ENCODE data around the gene GFI1B. TPM values are rescaled to one million over a fixed set of nuclear protein-coding genes. Genes with fewer than 3 reads are reported as not detected.

GFI1B gene
- polyA plus RNA-seq, 1 donor from 2014 or later, result not detected

- Histone ChIP-seq H3K27me3 (ENCODE audit: insufficient read depth, low read depth, low read length) (peaks cover 16% of the 10 kb centered on the region), H2AFZ (ENCODE audit: low read depth, low read length) (no peak overlapping the region), H3K4me2 (ENCODE audit: low read length) (no peak overlapping the region), H3K9me3 (ENCODE audit: low read length) (no peaks in the 10 kb centered on the region), H3K79me2 (replicated peaks; ENCODE audit: insufficient read depth, low read length) (no peaks in the 10 kb centered on the region), H3K4me3 (ENCODE audit: low read length) (no peak overlapping the region), H3F3A (ENCODE audit: insufficient read depth, low read length, poor library complexity, severe bottlenecking) (no peaks in the 10 kb centered on the region), H3K9ac (ENCODE audit: low read length) (no peak overlapping the region), H3K36me3 (ENCODE audit: insufficient read depth, low read length) (no peaks in the 10 kb centered on the region), H4K20me1 (ENCODE audit: insufficient read depth) (no peaks in the 10 kb centered on the region), H3K27ac (ENCODE audit: low read length) (no peak overlapping the region), H3K9me2 (ENCODE audit: insufficient read depth, low read length) (no peaks in the 10 kb centered on the region)
- TF ChIP-seq TAF1 (IDR thresholded peaks at IDR 0.05; ENCODE audit: low read depth) (no peak), RAD21 (conservative IDR thresholded peaks at IDR 0.05) (no peak), REST (IDR thresholded peaks at IDR 0.05; ENCODE audit: borderline replicate concordance) (no peak), EP300 (conservative IDR thresholded peaks at IDR 0.05; ENCODE audit: poor library complexity, severe bottlenecking) (no peak), MXI1 (conservative IDR thresholded peaks at IDR 0.05; ENCODE audit: poor library complexity, severe bottlenecking) (no peak), EZH2 (IDR thresholded peaks at IDR 0.05; ENCODE audit: borderline replicate concordance, insufficient read depth, low read length, poor library complexity, severe bottlenecking) (no peak), POLR2AphosphoS5 (IDR thresholded peaks at IDR 0.05) (no peak), CTCF (IDR thresholded peaks at IDR 0.05; ENCODE audit: poor library complexity, severe bottlenecking) (no peak)
These were observed 5.2 kb downstream of the GFI1B start for GRCh38 chr9:132983491-132984201.

DNA sequence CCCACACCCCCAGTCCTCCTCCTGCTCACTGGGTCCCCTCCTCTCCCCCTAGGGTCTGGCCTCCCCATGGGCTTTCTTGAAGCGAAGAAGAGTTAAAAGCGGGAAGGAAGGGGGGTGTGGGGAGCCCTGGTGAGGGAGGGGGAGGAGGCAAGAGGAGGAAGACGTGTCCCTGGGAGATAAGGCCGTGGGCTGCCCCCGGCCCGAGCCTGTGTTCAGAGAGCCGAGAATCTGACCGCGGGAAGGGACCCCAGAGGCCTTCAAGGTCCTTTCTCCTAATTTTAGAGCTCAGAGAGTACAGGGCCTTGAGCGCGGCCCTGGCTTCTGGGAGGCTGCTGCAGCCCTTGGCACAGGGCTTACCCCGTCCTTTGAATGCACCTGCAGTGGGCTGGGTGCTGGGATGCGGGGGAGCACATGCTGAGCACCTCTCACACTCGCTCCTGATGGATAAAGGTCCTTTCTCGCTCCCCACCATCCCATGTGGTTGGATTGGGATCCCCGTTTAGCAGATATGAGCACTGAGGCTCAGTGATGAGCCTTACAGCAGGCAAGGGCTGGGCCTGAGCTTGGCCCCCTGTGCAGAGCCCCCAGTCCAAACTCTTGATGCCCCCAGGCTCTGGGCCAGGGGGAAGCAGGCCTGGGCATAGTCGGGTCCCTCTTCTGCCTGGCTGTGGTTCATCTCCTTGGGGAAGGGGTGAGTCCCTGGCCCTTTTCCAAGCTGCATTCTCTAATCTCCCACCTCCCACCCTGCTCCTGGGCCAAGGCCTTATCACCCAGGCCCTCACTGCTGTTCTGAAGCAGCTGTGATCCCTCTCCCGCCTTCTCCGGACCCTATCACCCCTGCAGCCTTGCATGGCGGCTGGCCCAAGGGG is 5.9 kb downstream of the GFI1B start:
- no peak for TF ChIP-seq EP300 (conservative IDR thresholded peaks at IDR 0.05; ENCODE audit: poor library complexity, severe bottlenecking)
- no peak for TF ChIP-seq CTCF (IDR thresholded peaks at IDR 0.05; ENCODE audit: poor library complexity, severe bottlenecking)
- TF ChIP-seq SMC3 (conservative IDR thresholded peaks at IDR 0.05; ENCODE audit: poor library complexity), result no peak
- TF ChIP-seq POLR2AphosphoS5 (IDR thresholded peaks at IDR 0.05), result no peak
- no peak for TF ChIP-seq TAF1 (IDR thresholded peaks at IDR 0.05; ENCODE audit: low read depth)
- TF ChIP-seq REST (IDR thresholded peaks at IDR 0.05; ENCODE audit: borderline replicate concordance), result no peak
- TF ChIP-seq EZH2 (IDR thresholded peaks at IDR 0.05; ENCODE audit: borderline replicate concordance, insufficient read depth, low read length, poor library complexity, severe bottlenecking), result no peak
- no peak for TF ChIP-seq MXI1 (conservative IDR thresholded peaks at IDR 0.05; ENCODE audit: poor library complexity, severe bottlenecking)
- TF ChIP-seq RAD21 (conservative IDR thresholded peaks at IDR 0.05), result no peak
- Histone ChIP-seq H2AFZ (ENCODE audit: low read depth, low read length) (no peak overlapping the region), H3F3A (ENCODE audit: insufficient read depth, low read length, poor library complexity, severe bottlenecking) (no peaks in the 10 kb centered on the region), H3K79me2 (replicated peaks; ENCODE audit: insufficient read depth, low read length) (no peaks in the 10 kb centered on the region), H3K27ac (ENCODE audit: low read length) (no peak overlapping the region), H3K9ac (ENCODE audit: low read length) (no peak overlapping the region), H3K4me3 (ENCODE audit: low read length) (no peak overlapping the region), H3K36me3 (ENCODE audit: insufficient read depth, low read length) (no peaks in the 10 kb centered on the region), H3K4me2 (ENCODE audit: low read length) (no peak overlapping the region), H4K20me1 (ENCODE audit: insufficient read depth) (no peaks in the 10 kb centered on the region), H3K9me3 (ENCODE audit: low read length) (no peaks in the 10 kb centered on the region), H3K9me2 (ENCODE audit: insufficient read depth, low read length) (no peaks in the 10 kb centered on the region), H3K27me3 (ENCODE audit: insufficient read depth, low read depth, low read length) (peaks cover 8% of the 10 kb centered on the region)
